CD1c-positive myeloid dendritic cell (primary cell): Measurements from ENCODE around the gene LGALS3BP.
A peak's percentile ranks its signal among the peaks of the same experiment; 100 is the strongest.
"Not testable (repeated sequence)": the region's sequence is repeated elsewhere in the genome, so short reads cannot be mapped to it uniquely, and the experiment has no call there.

Experiments
- DNase-seq: peaks from one replicate; pipeline ENCODE4 v3.0.0-alpha.2; 2016; ENCODE audit errors: extremely low spot score

The LGALS3BP gene

GRCh38 chr17:78963378-78963777 is 16.3 kb downstream of the LGALS3BP start:
- no peak for DNase-seq

- not testable (repeated sequence) for DNase-seq
These were observed 16.8 kb downstream of the LGALS3BP start for GRCh38 chr17:78962984-78963348.

GRCh38 chr17:78962345-78962983 is 17.3 kb downstream of the LGALS3BP start:
- no peak for DNase-seq

GRCh38 chr17:78961571-78961970 is 18.2 kb downstream of the LGALS3BP start:
- no peak for DNase-seq

GRCh38 chr17:78960928-78961327 is 18.8 kb downstream of the LGALS3BP start:
- DNase-seq, result no peak

GRCh38 chr17:78959803-78960202 is 19.9 kb downstream of the LGALS3BP start:
- no peak for DNase-seq

- DNase-seq, result peak; percentile 3
These were observed 21.0 kb downstream of the LGALS3BP start for GRCh38 chr17:78958641-78959127.

GRCh38 chr17:78957128-78957527 is 22.6 kb downstream of the LGALS3BP start:
- DNase-seq, result no peak

- DNase-seq, result no peak
These were observed 23.5 kb downstream of the LGALS3BP start for GRCh38 chr17:78956254-78956653.

GRCh38 chr17:78954684-78955083 is 25.0 kb downstream of the LGALS3BP start:
- DNase-seq, result no peak

GRCh38 chr17:78953356-78954350 is 26.1 kb downstream of the LGALS3BP start:
- no peak for DNase-seq

- no peak for DNase-seq
These were observed 27.0 kb downstream of the LGALS3BP start for GRCh38 chr17:78952706-78953105.

GRCh38 chr17:78951967-78952551 is 27.7 kb downstream of the LGALS3BP start:
- no peak for DNase-seq

- DNase-seq, result no peak
These were observed 28.9 kb downstream of the LGALS3BP start for GRCh38 chr17:78950870-78951269.

GRCh38 chr17:78947235-78948149 is 32.2 kb downstream of the LGALS3BP start:
- DNase-seq, result no peak

- peak; percentile 13 for DNase-seq
These were observed 33.1 kb downstream of the LGALS3BP start for GRCh38 chr17:78946631-78947030.

GRCh38 chr17:78946131-78946530 is 33.6 kb downstream of the LGALS3BP start:
- no peak for DNase-seq

GRCh38 chr17:78945455-78945854 is 34.3 kb downstream of the LGALS3BP start:
- DNase-seq, result not testable (repeated sequence)

GRCh38 chr17:78944956-78945355 is 34.8 kb downstream of the LGALS3BP start:
- DNase-seq, result no peak

GRCh38 chr17:78944026-78944425 is 35.7 kb downstream of the LGALS3BP start:
- DNase-seq, result no peak

GRCh38 chr17:78940708-78941107 is 39.0 kb downstream of the LGALS3BP start:
- no peak for DNase-seq
